ENCODE data around the gene CLDND2. TPM values are rescaled to one million over a fixed set of nuclear protein-coding genes. Genes with fewer than 3 reads are reported as not detected.

Gene CLDND2
- polyA plus RNA-seq, 1 of the 3 experiments (the other 2 are of a cell fraction): 0.26 TPM

DNA sequence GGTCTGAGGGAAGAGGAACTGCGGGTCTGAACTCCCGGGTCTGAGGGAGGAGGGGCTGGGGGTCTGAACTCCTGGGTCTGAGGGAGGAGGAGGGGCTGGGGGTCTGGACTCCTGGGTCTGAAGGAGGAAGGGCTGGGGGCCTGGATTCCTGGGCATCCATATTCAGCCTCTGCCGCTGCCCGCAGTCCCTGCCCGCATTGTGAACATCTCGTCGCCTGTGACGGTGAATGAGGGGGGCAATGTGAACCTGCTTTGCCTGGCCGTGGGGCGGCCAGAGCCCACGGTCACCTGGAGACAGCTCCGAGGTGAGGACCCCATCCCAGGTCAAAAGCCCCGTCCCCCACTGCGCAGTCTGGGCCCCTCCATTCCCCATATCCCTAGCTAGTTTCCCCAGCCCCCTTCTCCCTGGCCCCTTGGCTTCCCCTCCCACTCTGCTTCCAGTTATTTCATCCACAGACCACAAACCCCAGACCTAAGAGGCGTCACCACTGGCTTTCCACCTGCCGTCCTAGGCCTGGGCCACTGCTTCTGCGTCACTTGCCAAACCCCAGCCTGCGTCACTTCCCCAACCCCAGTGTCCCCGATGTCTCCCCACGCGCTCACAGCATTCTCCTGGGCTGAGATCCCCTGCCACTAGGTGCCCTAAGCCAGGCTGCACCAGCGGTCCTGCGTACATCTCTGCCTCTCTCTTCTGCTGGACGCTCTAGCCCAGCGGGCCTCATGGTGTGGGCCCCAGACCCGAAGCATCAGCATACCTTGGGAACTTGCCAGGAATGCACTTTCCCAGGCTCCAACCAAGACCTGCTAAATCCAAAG, 43.4 kb downstream of the CLDND2 start:
- TF ChIP-seq, protein P1, sequence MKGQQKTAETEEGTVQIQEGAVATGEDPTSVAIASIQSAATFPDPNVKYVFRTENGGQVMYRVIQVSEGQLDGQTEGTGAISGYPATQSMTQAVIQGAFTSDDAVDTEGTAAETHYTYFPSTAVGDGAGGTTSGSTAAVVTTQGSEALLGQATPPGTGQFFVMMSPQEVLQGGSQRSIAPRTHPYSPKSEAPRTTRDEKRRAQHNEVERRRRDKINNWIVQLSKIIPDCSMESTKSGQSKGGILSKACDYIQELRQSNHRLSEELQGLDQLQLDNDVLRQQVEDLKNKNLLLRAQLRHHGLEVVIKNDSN (IDR thresholded peaks at IDR 0.05; ENCODE audit: borderline replicate concordance, low read depth): no peak
- TF ChIP-seq YY1 (IDR thresholded peaks at IDR 0.05; ENCODE audit: low read depth) (no peak), MEF2A (IDR thresholded peaks at IDR 0.05; ENCODE audit: borderline replicate concordance, low read depth) (no peak), JUND (IDR thresholded peaks at IDR 0.05) (no peak)
- TF ChIP-seq, protein P2, sequence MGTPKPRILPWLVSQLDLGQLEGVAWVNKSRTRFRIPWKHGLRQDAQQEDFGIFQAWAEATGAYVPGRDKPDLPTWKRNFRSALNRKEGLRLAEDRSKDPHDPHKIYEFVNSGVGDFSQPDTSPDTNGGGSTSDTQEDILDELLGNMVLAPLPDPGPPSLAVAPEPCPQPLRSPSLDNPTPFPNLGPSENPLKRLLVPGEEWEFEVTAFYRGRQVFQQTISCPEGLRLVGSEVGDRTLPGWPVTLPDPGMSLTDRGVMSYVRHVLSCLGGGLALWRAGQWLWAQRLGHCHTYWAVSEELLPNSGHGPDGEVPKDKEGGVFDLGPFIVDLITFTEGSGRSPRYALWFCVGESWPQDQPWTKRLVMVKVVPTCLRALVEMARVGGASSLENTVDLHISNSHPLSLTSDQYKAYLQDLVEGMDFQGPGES (IDR thresholded peaks at IDR 0.05; ENCODE audit: low read depth, low read length): no peak

DNA sequence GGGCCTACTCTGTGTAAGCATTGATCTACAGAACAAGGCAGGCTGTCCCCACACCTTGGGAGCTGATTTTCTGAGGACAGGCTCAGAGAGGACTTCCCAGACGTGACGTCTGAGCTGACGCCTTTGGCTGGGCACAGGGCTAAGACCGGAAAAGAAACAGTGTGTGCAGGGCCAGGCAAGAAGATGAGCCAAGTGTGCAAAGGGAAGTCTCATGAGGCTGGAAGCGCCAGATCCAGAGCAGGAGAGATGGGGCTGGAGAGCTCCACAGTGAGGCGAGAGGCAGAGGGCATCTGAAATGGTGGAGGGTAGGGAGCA, 44.7 kb downstream of the CLDND2 start:
- Histone ChIP-seq H3K9me3 (no peaks in the 10 kb centered on the region), H3K27ac (ENCODE audit: low read depth in 2 of 2, low read length in 1 of 2) (no peak overlapping the region), H3K9ac (no peak overlapping the region), H3F3A (replicated peaks; ENCODE audit: insufficient read depth) (no peaks in the 10 kb centered on the region), H3K4me1 (ENCODE audit: control insufficient read depth in 1 of 2, insufficient read depth in 2 of 2, low read depth in 1 of 2, low read length in 1 of 2) (peaks cover 0 to 15% of the 10 kb centered on the region in 2 experiments; a peak in 1 of 4 replicates), H3K36me3 (replicated peaks in 1 of 2; ENCODE audit: control insufficient read depth in 1 of 2, insufficient read depth in 2 of 2, low read length in 1 of 2) (no peaks in the 10 kb centered on the region), H3K9me2 (no peaks in the 10 kb centered on the region), H3K79me2 (ENCODE audit: insufficient read depth) (no peaks in the 10 kb centered on the region), H3K4me2 (no peak overlapping the region), H3K27me3 (ENCODE audit: insufficient read depth) (no peaks in the 10 kb centered on the region), H2AFZ (ENCODE audit: low read depth) (no peak overlapping the region), H3K4me3 (ENCODE audit: low read depth in 2 of 2, low read length in 1 of 2) (no peak overlapping the region), H4K20me1 (ENCODE audit: insufficient read depth) (no peaks in the 10 kb centered on the region)
- 59% methylated on average over 6 of the region's 6 CpGs for WGBS (ENCODE audit: low lambda C conversion rate)
- ChIA-PET POLR2A (no interaction called here), CTCF (interaction anchor here (1.2 kb wide), 1 partner anchor 115 kb away, joined by 3 read pairs; no protein-coding TSS in a partner anchor)
- DNase-seq: no peak
- TF ChIP-seq YY1 (IDR thresholded peaks at IDR 0.05; ENCODE audit: low read depth) (no peak), RFX5 (IDR thresholded peaks at IDR 0.05; ENCODE audit: low read length) (no peak), ELF1 (IDR thresholded peaks at IDR 0.05) (no peak), EP300 (IDR thresholded peaks at IDR 0.05; ENCODE audit: borderline replicate concordance in 1 of 2, low read depth in 1 of 2, low read length in 1 of 2) (no peak), EZH2phosphoT487 (IDR thresholded peaks at IDR 0.05; ENCODE audit: borderline replicate concordance, low read depth) (no peak), NRF1 (IDR thresholded peaks at IDR 0.05; ENCODE audit: low read depth, low read length) (no peak), GABPA (IDR thresholded peaks at IDR 0.05; ENCODE audit: low read depth) (no peak), GATA2 (CRISPR knock-in tag; IDR thresholded peaks at IDR 0.05) (no peak), TAF1 (IDR thresholded peaks at IDR 0.05; ENCODE audit: borderline replicate concordance, low read depth, low read length) (no peak), RAD21 (IDR thresholded peaks at IDR 0.05; ENCODE audit: low read length) (no peak), SMC3 (IDR thresholded peaks at IDR 0.05; ENCODE audit: low read depth, low read length) (no peak)
- TF ChIP-seq, protein P3, sequence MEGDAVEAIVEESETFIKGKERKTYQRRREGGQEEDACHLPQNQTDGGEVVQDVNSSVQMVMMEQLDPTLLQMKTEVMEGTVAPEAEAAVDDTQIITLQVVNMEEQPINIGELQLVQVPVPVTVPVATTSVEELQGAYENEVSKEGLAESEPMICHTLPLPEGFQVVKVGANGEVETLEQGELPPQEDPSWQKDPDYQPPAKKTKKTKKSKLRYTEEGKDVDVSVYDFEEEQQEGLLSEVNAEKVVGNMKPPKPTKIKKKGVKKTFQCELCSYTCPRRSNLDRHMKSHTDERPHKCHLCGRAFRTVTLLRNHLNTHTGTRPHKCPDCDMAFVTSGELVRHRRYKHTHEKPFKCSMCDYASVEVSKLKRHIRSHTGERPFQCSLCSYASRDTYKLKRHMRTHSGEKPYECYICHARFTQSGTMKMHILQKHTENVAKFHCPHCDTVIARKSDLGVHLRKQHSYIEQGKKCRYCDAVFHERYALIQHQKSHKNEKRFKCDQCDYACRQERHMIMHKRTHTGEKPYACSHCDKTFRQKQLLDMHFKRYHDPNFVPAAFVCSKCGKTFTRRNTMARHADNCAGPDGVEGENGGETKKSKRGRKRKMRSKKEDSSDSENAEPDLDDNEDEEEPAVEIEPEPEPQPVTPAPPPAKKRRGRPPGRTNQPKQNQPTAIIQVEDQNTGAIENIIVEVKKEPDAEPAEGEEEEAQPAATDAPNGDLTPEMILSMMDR (IDR thresholded peaks at IDR 0.05): no peak
- TF ChIP-seq, protein P4, sequence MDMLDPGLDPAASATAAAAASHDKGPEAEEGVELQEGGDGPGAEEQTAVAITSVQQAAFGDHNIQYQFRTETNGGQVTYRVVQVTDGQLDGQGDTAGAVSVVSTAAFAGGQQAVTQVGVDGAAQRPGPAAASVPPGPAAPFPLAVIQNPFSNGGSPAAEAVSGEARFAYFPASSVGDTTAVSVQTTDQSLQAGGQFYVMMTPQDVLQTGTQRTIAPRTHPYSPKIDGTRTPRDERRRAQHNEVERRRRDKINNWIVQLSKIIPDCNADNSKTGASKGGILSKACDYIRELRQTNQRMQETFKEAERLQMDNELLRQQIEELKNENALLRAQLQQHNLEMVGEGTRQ (IDR thresholded peaks at IDR 0.05; ENCODE audit: borderline replicate concordance, low read depth, low read length): no peak
- TF ChIP-seq, protein P2 (IDR thresholded peaks at IDR 0.05; ENCODE audit: low read depth, low read length): no peak
- TF ChIP-seq, protein P5, sequence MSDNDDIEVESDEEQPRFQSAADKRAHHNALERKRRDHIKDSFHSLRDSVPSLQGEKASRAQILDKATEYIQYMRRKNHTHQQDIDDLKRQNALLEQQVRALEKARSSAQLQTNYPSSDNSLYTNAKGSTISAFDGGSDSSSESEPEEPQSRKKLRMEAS (IDR thresholded peaks at IDR 0.05; ENCODE audit: low read depth): no peak

More for the DNA sequence above, 43.4 kb downstream of the CLDND2 start:
- Histone ChIP-seq H4K20me1 (ENCODE audit: insufficient read depth) (no peaks in the 10 kb centered on the region), H3K4me1 (ENCODE audit: control insufficient read depth in 1 of 2, insufficient read depth in 2 of 2, low read depth in 1 of 2, low read length in 1 of 2) (peaks cover 0 to 3% of the 10 kb centered on the region in 2 experiments; a peak in 1 of 4 replicates), H3K4me3 (ENCODE audit: low read depth in 2 of 2, low read length in 1 of 2) (no peak overlapping the region), H3K9me3 (no peaks in the 10 kb centered on the region), H3K9ac (no peak overlapping the region), H3F3A (replicated peaks; ENCODE audit: insufficient read depth) (no peaks in the 10 kb centered on the region), H3K9me2 (no peaks in the 10 kb centered on the region), H3K79me2 (ENCODE audit: insufficient read depth) (no peaks in the 10 kb centered on the region), H3K4me2 (no peak overlapping the region), H3K27me3 (ENCODE audit: insufficient read depth) (no peaks in the 10 kb centered on the region), H2AFZ (ENCODE audit: low read depth) (no peak overlapping the region), H3K36me3 (replicated peaks in 1 of 2; ENCODE audit: control insufficient read depth in 1 of 2, insufficient read depth in 2 of 2, low read length in 1 of 2) (no peaks in the 10 kb centered on the region), H3K27ac (ENCODE audit: low read depth in 2 of 2, low read length in 1 of 2) (no peak overlapping the region)
- WGBS (ENCODE audit: low lambda C conversion rate): 70% methylated on average over 14 of the region's 26 CpGs
- CTCF ChIA-PET: interaction anchor here (1.2 kb wide), 1 partner anchor 114 kb away, joined by 3 read pairs; no protein-coding TSS in a partner anchor
- DNase-seq: no peak
- POLR2A ChIA-PET: no interaction called here
